GM23338 (cell line): ENCODE measurements around the gene AASDH. TPM values are rescaled to one million over a fixed set of nuclear protein-coding genes. Genes with fewer than 3 reads are reported as not detected.

Experiments
- ATAC-seq: fragments of 200-7000 bp; cut with Tn5 transposase; 3 replicates; pipeline ENCODE4 v1.9.1; 2020
- DNase-seq: peaks from one replicate; pipeline ENCODE4 v3.0.0-alpha.2; 2015; ENCODE audit warnings: low spot score
- H2AFZ ChIP-seq: fragments of 200-600 bp; sonication (generic); 2 replicates; pipeline ENCODE4 v1.8.0; 2016; ENCODE audit warnings: antibody characterized with exemption, mild to moderate bottlenecking, moderate library complexity
- H3F3A ChIP-seq: fragments of 200-600 bp; sonication (generic); replicated peaks from 2 replicates; pipeline ENCODE4 v1.8.0; 2017; ENCODE audit warnings: antibody characterized with exemption, mixed run types, low read depth
- H3K27ac ChIP-seq: fragments of 200-600 bp; sonication (generic); 2 replicates; pipeline ENCODE4 v1.6.1; 2016; ENCODE audit warnings: low read depth
- H3K27me3 ChIP-seq: fragments of 200-600 bp; sonication (generic); 2 replicates; pipeline ENCODE4 v1.8.0; 2016; ENCODE audit warnings: mild to moderate bottlenecking, mixed run types, moderate library complexity; ENCODE audit not compliant: insufficient read depth
- H3K36me3 ChIP-seq: fragments of 200-600 bp; sonication (generic); 2 replicates; pipeline ENCODE4 v1.8.0; 2016; ENCODE audit warnings: mild to moderate bottlenecking; ENCODE audit not compliant: insufficient read depth
- H3K4me1 ChIP-seq: fragments of 200-600 bp; sonication (generic); 2 replicates; pipeline ENCODE4 v1.8.0; 2016; ENCODE audit warnings: mild to moderate bottlenecking, moderate library complexity; ENCODE audit not compliant: insufficient read depth
- H3K4me2 ChIP-seq: fragments of 200-600 bp; sonication (generic); 2 replicates; pipeline ENCODE4 v1.7.1; 2017; ENCODE audit warnings: mixed run types
- H3K4me3 ChIP-seq: fragments of 200-600 bp; sonication (generic); 2 replicates; pipeline ENCODE4 v1.6.1; 2016; ENCODE audit warnings: mixed run types
- H3K79me2 ChIP-seq: fragments of 200-600 bp; sonication (generic); replicated peaks from 2 replicates; pipeline ENCODE4 v1.8.0; 2017; ENCODE audit warnings: mild to moderate bottlenecking; ENCODE audit not compliant: insufficient read depth
- H3K9me2 ChIP-seq: fragments of 200-600 bp; sonication (generic); 2 replicates; pipeline ENCODE4 v1.8.0; 2017; ENCODE audit not compliant: insufficient read depth
- H4K20me1 ChIP-seq: fragments of 200-600 bp; sonication (generic); replicated peaks from 2 replicates; pipeline ENCODE4 v1.8.0; 2017; ENCODE audit warnings: mild to moderate bottlenecking; ENCODE audit not compliant: insufficient read depth
- H3K27ac Mint-ChIP-seq: 2 replicates; pipeline ENCODE4 v1.8.0; 2020; ENCODE audit warnings: inconsistent platforms, mild to moderate bottlenecking, moderate library complexity, mixed read lengths
- H3K27me3 Mint-ChIP-seq: 3 replicates; pipeline ENCODE4 v1.8.0; 2022; ENCODE audit warnings: low read depth, mild to moderate bottlenecking, moderate library complexity, mixed read lengths, inconsistent platforms; ENCODE audit not compliant: insufficient read depth, poor library complexity
- H3K36me3 Mint-ChIP-seq: 3 replicates; pipeline ENCODE4 v1.8.0; 2021; ENCODE audit warnings: low read depth, mild to moderate bottlenecking, inconsistent platforms, moderate library complexity, mixed read lengths
- H3K4me1 Mint-ChIP-seq: 3 replicates; pipeline ENCODE4 v1.8.0; 2020; ENCODE audit warnings: mild to moderate bottlenecking, inconsistent platforms, mixed read lengths
- H3K4me3 Mint-ChIP-seq: 3 replicates; pipeline ENCODE4 v1.8.0; 2021; ENCODE audit warnings: moderate library complexity, mild to moderate bottlenecking, inconsistent platforms, mixed read lengths
- H3K9me3 Mint-ChIP-seq: 3 replicates; pipeline ENCODE4 v1.8.0; 2020; ENCODE audit warnings: moderate library complexity, mild to moderate bottlenecking, inconsistent platforms, mixed read lengths
- CREB1 ChIP-seq: fragments of 250-450 bp; sonication (Bioruptor Pico); IDR thresholded peaks from 2 replicates; pipeline ENCODE4 v1.5.0; 2020; ENCODE audit warnings: low read depth, mild to moderate bottlenecking, moderate library complexity
- EZH2 ChIP-seq: fragments of 200-600 bp; sonication (generic); IDR thresholded peaks from one replicate; pipeline ENCODE4 v1.8.0; 2017; ENCODE audit warnings: antibody characterized with exemption, mild to moderate bottlenecking, low read depth; ENCODE audit not compliant: unreplicated experiment
- JUNB ChIP-seq: IDR thresholded peaks from one replicate; pipeline ENCODE4 v1.6.1; 2016; ENCODE audit warnings: antibody characterized with exemption; ENCODE audit not compliant: unreplicated experiment
- NANOG ChIP-seq: IDR thresholded peaks from 2 replicates; pipeline ENCODE4 v1.6.1; 2016; ENCODE audit warnings: antibody characterized with exemption, borderline replicate concordance
- POLR2AphosphoS5 ChIP-seq: IDR thresholded peaks from 2 replicates; pipeline ENCODE4 v1.6.1; 2016; ENCODE audit warnings: antibody characterized with exemption, low read depth
- STAT1 ChIP-seq: IDR thresholded peaks from one replicate; pipeline ENCODE4 v1.6.1; 2016; ENCODE audit warnings: antibody characterized with exemption; ENCODE audit not compliant: unreplicated experiment
- ZNF114 ChIP-seq: fragments of 250-450 bp; sonication (Bioruptor Pico); IDR thresholded peaks from 2 replicates; pipeline ENCODE4 v1.5.0; 2020; ENCODE audit warnings: mild to moderate bottlenecking, moderate library complexity
- ZNF331 ChIP-seq: fragments of 250-450 bp; sonication (Bioruptor Pico); IDR thresholded peaks from 2 replicates; pipeline ENCODE4 v1.5.0; 2020; ENCODE audit warnings: low read depth, mild to moderate bottlenecking, moderate library complexity
- polyA plus RNA-seq: library from polyadenylated mRNA; unstranded; fragments of >200 nt; fragmentation: Nextera tagmentation; extraction: Ambion mirVana; gene quantifications from 2 replicates; pipeline ENCODE4 v1.2.1, GENCODE V29; 2016
- total RNA-seq: library from RNA; depleted of rRNA; stranded (reverse); fragments of >200 nt; shearing (Covaris generic); gene quantifications from 2 replicates; pipeline ENCODE4 v1.2.3, GENCODE V29; 2014
- TF ChIP-seq, protein P1 (sequence below), 2 experiments: fragments of 200-600 bp in 1 of 2; sonication (generic) in 1 of 2; conservative IDR thresholded peaks; 2 replicates each; pipeline versions ENCODE4 v1.5.1 to v1.6.1; 2016 to 2017; ENCODE audit warnings: antibody characterized with exemption in 2 of 2, low read depth in 2 of 2, mild to moderate bottlenecking in 2 of 2, moderate library complexity in 1 of 2
- TF ChIP-seq, protein P2 (sequence below): fragments of 250-450 bp; sonication (Bioruptor Pico); IDR thresholded peaks from 2 replicates; pipeline ENCODE4 v1.5.0; 2020; ENCODE audit warnings: mild to moderate bottlenecking, moderate library complexity
- TF ChIP-seq, protein P3 (sequence below): IDR thresholded peaks from 2 replicates; pipeline ENCODE4 v1.6.1; 2016; ENCODE audit warnings: antibody characterized with exemption

Gene AASDH
- total and polyA plus RNA-seq, 2 experiments from 2014 or later = 12.2 to 35.6 TPM

DNA sequence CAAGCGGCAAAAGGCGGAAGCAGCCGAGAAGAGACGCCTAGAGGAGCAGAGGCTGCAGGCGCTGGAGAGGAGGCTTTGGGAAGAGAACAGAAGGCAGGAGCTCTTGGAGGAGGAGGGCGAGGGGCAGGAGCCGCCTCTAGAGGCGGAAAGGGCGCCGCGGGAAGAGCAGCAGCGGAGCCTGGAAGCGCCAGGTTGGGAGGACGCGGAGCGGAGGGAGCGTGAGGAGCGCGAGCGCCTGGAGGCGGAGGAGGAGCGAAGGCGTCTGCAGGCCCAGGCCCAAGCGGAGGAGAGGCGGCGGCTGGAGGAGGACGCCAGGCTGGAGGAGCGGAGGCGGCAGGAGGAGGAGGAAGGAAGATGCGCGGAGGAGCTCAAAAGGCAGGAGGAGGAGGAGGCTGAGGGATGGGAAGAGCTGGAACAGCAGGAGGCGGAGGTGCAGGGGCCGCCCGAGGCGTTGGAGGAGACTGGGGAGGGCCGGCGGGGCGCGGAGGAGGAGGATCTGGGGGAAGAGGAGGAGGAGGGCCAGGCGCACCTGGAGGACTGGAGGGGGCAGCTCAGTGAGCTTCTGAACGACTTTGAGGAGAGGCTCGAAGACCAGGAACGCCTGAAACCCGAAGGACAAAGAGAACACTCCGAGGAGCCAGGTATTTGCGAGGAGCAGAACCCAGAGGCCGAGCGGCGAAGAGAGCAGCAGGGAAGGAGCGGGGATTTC, 72.9 kb downstream of the AASDH start:
- Histone ChIP-seq H3K4me1 (no peaks in the 10 kb centered on the region), H3K79me2 (no peaks in the 10 kb centered on the region), H3K27ac (no peak overlapping the region), H3K4me2 (no peak overlapping the region), H2AFZ (no peak overlapping the region), H3F3A (no peaks in the 10 kb centered on the region), H3K36me3 (no peaks in the 10 kb centered on the region), H3K27me3 (no peaks in the 10 kb centered on the region), H4K20me1 (no peaks in the 10 kb centered on the region), H3K9me2 (no peaks in the 10 kb centered on the region), H3K4me3 (no peak overlapping the region)
- DNase-seq = no peak
- ATAC-seq = no peak
- TF ChIP-seq CREB1 = no peak
- no peak for TF ChIP-seq ZNF331
- Mint-ChIP-seq H3K27me3 (no peaks in the 10 kb centered on the region), H3K27ac (no peak overlapping the region), H3K4me1 (peaks cover 6% of the 10 kb centered on the region), H3K4me3 (no peak overlapping the region; the same call in 2 of the 3 replicates), H3K36me3 (peaks cover 16% of the 10 kb centered on the region), H3K9me3 (no peaks in the 10 kb centered on the region)

DNA sequence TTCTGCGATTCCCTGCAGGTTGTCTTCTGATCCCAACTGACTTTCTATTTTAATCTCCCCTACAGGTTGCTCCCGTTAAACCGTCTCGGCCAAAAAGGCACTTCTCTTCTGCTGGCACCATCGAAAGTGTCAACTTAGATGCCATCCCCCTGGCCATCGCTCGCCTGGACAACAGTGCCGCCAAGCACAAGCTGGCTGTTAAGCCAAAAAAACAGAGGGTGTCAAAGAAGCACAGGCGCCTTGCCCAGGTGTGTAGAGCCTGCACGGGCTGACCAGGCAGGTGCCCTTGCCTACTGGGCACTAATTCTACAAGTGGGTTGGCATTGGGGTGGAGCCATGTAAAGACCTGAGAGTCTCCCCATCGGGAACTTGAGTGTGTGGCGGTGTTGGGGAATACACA, 74.2 kb downstream of the AASDH start:
- Histone ChIP-seq H3K4me3 (no peak overlapping the region), H3K36me3 (no peaks in the 10 kb centered on the region), H3K79me2 (no peaks in the 10 kb centered on the region), H3K27me3 (no peaks in the 10 kb centered on the region), H3F3A (no peaks in the 10 kb centered on the region), H4K20me1 (no peaks in the 10 kb centered on the region), H3K4me2 (no peak overlapping the region), H3K27ac (no peak overlapping the region), H3K9me2 (no peaks in the 10 kb centered on the region), H2AFZ (no peak overlapping the region), H3K4me1 (no peaks in the 10 kb centered on the region)
- ATAC-seq = no peak
- DNase-seq = no peak
- Mint-ChIP-seq H3K4me1 (peaks cover 6% of the 10 kb centered on the region), H3K27ac (no peak overlapping the region), H3K9me3 (no peaks in the 10 kb centered on the region), H3K4me3 (no peak overlapping the region), H3K36me3 (peaks cover 17% of the 10 kb centered on the region), H3K27me3 (no peaks in the 10 kb centered on the region)
- TF ChIP-seq JUNB (no peak), STAT1 (no peak), EZH2 (no peak), POLR2AphosphoS5 (no peak), CREB1 (no peak), NANOG (no peak), ZNF114 (CRISPR knock-in tag) (no peak)
- TF ChIP-seq, protein P1, sequence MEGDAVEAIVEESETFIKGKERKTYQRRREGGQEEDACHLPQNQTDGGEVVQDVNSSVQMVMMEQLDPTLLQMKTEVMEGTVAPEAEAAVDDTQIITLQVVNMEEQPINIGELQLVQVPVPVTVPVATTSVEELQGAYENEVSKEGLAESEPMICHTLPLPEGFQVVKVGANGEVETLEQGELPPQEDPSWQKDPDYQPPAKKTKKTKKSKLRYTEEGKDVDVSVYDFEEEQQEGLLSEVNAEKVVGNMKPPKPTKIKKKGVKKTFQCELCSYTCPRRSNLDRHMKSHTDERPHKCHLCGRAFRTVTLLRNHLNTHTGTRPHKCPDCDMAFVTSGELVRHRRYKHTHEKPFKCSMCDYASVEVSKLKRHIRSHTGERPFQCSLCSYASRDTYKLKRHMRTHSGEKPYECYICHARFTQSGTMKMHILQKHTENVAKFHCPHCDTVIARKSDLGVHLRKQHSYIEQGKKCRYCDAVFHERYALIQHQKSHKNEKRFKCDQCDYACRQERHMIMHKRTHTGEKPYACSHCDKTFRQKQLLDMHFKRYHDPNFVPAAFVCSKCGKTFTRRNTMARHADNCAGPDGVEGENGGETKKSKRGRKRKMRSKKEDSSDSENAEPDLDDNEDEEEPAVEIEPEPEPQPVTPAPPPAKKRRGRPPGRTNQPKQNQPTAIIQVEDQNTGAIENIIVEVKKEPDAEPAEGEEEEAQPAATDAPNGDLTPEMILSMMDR (conservative IDR thresholded peaks at IDR 0.05; ENCODE audit: low read depth in 2 of 2) = no peak
- TF ChIP-seq, protein P2, sequence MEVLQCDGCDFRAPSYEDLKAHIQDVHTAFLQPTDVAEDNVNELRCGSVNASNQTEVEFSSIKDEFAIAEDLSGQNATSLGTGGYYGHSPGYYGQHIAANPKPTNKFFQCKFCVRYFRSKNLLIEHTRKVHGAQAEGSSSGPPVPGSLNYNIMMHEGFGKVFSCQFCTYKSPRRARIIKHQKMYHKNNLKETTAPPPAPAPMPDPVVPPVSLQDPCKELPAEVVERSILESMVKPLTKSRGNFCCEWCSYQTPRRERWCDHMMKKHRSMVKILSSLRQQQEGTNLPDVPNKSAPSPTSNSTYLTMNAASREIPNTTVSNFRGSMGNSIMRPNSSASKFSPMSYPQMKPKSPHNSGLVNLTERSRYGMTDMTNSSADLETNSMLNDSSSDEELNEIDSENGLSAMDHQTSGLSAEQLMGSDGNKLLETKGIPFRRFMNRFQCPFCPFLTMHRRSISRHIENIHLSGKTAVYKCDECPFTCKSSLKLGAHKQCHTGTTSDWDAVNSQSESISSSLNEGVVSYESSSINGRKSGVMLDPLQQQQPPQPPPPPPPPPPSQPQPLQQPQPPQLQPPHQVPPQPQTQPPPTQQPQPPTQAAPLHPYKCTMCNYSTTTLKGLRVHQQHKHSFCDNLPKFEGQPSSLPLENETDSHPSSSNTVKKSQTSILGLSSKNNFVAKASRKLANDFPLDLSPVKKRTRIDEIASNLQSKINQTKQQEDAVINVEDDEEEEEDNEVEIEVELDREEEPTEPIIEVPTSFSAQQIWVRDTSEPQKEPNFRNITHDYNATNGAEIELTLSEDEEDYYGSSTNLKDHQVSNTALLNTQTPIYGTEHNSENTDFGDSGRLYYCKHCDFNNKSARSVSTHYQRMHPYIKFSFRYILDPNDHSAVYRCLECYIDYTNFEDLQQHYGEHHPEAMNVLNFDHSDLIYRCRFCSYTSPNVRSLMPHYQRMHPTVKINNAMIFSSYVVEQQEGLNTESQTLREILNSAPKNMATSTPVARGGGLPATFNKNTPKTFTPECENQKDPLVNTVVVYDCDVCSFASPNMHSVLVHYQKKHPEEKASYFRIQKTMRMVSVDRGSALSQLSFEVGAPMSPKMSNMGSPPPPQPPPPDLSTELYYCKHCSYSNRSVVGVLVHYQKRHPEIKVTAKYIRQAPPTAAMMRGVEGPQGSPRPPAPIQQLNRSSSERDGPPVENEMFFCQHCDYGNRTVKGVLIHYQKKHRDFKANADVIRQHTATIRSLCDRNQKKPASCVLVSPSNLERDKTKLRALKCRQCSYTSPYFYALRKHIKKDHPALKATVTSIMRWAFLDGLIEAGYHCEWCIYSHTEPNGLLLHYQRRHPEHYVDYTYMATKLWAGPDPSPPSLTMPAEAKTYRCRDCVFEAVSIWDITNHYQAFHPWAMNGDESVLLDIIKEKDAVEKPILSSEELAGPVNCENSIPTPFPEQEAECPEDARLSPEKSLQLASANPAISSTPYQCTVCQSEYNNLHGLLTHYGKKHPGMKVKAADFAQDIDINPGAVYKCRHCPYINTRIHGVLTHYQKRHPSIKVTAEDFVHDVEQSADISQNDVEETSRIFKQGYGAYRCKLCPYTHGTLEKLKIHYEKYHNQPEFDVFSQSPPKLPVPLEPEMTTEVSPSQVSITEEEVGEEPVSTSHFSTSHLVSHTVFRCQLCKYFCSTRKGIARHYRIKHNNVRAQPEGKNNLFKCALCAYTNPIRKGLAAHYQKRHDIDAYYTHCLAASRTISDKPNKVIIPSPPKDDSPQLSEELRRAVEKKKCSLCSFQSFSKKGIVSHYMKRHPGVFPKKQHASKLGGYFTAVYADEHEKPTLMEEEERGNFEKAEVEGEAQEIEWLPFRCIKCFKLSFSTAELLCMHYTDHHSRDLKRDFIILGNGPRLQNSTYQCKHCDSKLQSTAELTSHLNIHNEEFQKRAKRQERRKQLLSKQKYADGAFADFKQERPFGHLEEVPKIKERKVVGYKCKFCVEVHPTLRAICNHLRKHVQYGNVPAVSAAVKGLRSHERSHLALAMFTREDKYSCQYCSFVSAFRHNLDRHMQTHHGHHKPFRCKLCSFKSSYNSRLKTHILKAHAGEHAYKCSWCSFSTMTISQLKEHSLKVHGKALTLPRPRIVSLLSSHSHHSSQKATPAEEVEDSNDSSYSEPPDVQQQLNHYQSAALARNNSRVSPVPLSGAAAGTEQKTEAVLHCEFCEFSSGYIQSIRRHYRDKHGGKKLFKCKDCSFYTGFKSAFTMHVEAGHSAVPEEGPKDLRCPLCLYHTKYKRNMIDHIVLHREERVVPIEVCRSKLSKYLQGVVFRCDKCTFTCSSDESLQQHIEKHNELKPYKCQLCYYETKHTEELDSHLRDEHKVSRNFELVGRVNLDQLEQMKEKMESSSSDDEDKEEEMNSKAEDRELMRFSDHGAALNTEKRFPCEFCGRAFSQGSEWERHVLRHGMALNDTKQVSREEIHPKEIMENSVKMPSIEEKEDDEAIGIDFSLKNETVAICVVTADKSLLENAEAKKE (CRISPR knock-in tag) = no peak
- TF ChIP-seq, protein P3, sequence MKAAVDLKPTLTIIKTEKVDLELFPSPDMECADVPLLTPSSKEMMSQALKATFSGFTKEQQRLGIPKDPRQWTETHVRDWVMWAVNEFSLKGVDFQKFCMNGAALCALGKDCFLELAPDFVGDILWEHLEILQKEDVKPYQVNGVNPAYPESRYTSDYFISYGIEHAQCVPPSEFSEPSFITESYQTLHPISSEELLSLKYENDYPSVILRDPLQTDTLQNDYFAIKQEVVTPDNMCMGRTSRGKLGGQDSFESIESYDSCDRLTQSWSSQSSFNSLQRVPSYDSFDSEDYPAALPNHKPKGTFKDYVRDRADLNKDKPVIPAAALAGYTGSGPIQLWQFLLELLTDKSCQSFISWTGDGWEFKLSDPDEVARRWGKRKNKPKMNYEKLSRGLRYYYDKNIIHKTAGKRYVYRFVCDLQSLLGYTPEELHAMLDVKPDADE = no peak
